HG03103 (cell line): ENCODE data around the gene ZNF846.
"Not testable (repeated sequence)": the region's sequence is repeated elsewhere in the genome, so short reads cannot be mapped to it uniquely, and the experiment has no call there.

ENCODE experiments used
- ATAC-seq: cut with Tn5 transposase; IDR thresholded peaks from one replicate; pipeline ENCODE4 v1.9.1; 2021; ENCODE audit warnings: low read depth; ENCODE audit not compliant: unreplicated experiment

ZNF846 gene

GRCh38 chr19:9785367-9786331 lies 17.1 kb upstream of the ZNF846 start:
- ATAC-seq = peak; percentile 68

GRCh38 chr19:9784163-9784496 lies 15.6 kb upstream of the ZNF846 start:
- not testable (repeated sequence) for ATAC-seq

- ATAC-seq = no peak
Measured at GRCh38 chr19:9782338-9782737, 13.8 kb upstream of the ZNF846 start.

- no peak for ATAC-seq
Measured at GRCh38 chr19:9757544-9758501, 10.7 kb downstream of the ZNF846 start.

- no peak for ATAC-seq
Measured at GRCh38 chr19:9752701-9753443, 15.7 kb downstream of the ZNF846 start.

GRCh38 chr19:9751446-9751845 lies 17.1 kb downstream of the ZNF846 start:
- ATAC-seq = no peak

GRCh38 chr19:9741476-9742171 lies 26.9 kb downstream of the ZNF846 start:
- ATAC-seq = no peak

GRCh38 chr19:9735986-9736385 lies 32.6 kb downstream of the ZNF846 start:
- no peak for ATAC-seq

GRCh38 chr19:9730056-9730455 lies 38.5 kb downstream of the ZNF846 start:
- not testable (repeated sequence) for ATAC-seq

GRCh38 chr19:9729162-9729561 lies 39.4 kb downstream of the ZNF846 start:
- no peak for ATAC-seq

- no peak for ATAC-seq
Measured at GRCh38 chr19:9727644-9728043, 40.9 kb downstream of the ZNF846 start.

GRCh38 chr19:9725508-9726201 lies 42.9 kb downstream of the ZNF846 start:
- not testable (repeated sequence) for ATAC-seq

GRCh38 chr19:9724157-9724556 lies 44.4 kb downstream of the ZNF846 start:
- ATAC-seq = no peak

- no peak for ATAC-seq
Measured at GRCh38 chr19:9721861-9722260, 46.7 kb downstream of the ZNF846 start.

GRCh38 chr19:9720541-9720940 lies 48.0 kb downstream of the ZNF846 start:
- no peak for ATAC-seq

- no peak for ATAC-seq
Measured at GRCh38 chr19:9711815-9712214, 56.7 kb downstream of the ZNF846 start.

GRCh38 chr19:9709305-9709704 lies 59.2 kb downstream of the ZNF846 start:
- no peak for ATAC-seq

GRCh38 chr19:9705836-9706235 lies 62.7 kb downstream of the ZNF846 start:
- ATAC-seq = no peak

GRCh38 chr19:9702186-9702585 lies 66.4 kb downstream of the ZNF846 start:
- ATAC-seq = no peak
